Measurements from ENCODE around the gene HAPLN1. TPM values are rescaled to one million over a fixed set of nuclear protein-coding genes. Genes with fewer than 3 reads are reported as not detected.
A peak's percentile ranks its signal among the peaks of the same experiment; 100 is the strongest.

Gene HAPLN1
- total RNA-seq = 1 to 10 TPM in 2 of 4 donors, under 1 TPM in 2; 0.31 to 1.8 (median 0.86) TPM

GRCh38 chr5:83720836-83721537, at the start of gene HAPLN1:
HAPLN1 (minus strand) TSS chr5:83720855; CDS start chr5:83673523, 47,332 bp downstream.
- H3K36me3 ChIP-seq = no peaks in the 10 kb centered on the region
- WGBS, 2 donors (ENCODE audit: low coverage in 1 of 2) = 35 to 60% methylated on average over 7 of the region's 16 CpGs
- H3K9me3 ChIP-seq = no peaks in the 10 kb centered on the region
- TF ChIP-seq POLR2AphosphoS5 (IDR thresholded peaks at IDR 0.05) (no peak), EP300 (IDR thresholded peaks at IDR 0.05) (no peak), POLR2A (IDR thresholded peaks at IDR 0.05) (no peak)
- TF ChIP-seq, protein P1, sequence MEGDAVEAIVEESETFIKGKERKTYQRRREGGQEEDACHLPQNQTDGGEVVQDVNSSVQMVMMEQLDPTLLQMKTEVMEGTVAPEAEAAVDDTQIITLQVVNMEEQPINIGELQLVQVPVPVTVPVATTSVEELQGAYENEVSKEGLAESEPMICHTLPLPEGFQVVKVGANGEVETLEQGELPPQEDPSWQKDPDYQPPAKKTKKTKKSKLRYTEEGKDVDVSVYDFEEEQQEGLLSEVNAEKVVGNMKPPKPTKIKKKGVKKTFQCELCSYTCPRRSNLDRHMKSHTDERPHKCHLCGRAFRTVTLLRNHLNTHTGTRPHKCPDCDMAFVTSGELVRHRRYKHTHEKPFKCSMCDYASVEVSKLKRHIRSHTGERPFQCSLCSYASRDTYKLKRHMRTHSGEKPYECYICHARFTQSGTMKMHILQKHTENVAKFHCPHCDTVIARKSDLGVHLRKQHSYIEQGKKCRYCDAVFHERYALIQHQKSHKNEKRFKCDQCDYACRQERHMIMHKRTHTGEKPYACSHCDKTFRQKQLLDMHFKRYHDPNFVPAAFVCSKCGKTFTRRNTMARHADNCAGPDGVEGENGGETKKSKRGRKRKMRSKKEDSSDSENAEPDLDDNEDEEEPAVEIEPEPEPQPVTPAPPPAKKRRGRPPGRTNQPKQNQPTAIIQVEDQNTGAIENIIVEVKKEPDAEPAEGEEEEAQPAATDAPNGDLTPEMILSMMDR (IDR thresholded peaks at IDR 0.05) = no peak
- peaks cover 27% of the 10 kb centered on the region for H3K27me3 ChIP-seq
- H3K4me1 ChIP-seq = peaks cover 0 to 19% (median 6%) of the 10 kb centered on the region in 3 donors
- peak within 1 kb of the TSS in 1 of 4 donors; percentile 17 for H3K27ac ChIP-seq
- peak within 1 kb of the TSS; percentile 36 to 57 for H3K4me3 ChIP-seq
- ATAC-seq = no peak

DNA sequence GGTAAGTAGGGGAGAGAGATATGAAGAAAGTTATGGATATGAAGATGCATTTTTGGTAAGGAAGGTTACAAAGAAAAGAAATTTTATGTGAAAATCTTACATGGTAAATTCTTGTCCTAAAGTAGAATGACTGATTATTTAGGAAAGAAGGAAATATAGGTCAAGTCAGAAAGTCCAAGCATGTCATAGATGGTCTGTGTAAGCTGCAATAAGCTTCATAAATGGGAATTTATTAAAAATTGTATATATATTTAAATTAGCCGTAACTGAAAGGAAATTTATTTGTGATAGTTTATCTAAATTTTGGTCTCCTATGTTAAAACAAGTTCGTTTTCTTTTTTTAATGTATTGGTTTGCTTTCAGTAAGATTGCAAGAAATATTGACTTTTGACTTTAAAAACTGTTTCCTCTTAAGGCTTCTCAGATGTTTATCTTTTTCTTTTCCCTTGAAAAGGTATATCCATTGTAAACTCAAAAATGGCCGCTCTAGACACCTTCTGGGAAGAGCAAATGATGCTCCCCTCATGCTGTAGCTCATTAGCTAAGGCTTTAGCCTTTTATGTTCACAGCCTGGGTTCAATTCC, 46.8 kb upstream of the HAPLN1 start:
- WGBS, 2 donors (ENCODE audit: low coverage in 1 of 2) = 45 to 54% methylated on average over 3 of the region's 3 CpGs
- ATAC-seq = no peak
- no peaks in the 10 kb centered on the region for H3K4me1 ChIP-seq
- H3K27me3 ChIP-seq = no peaks in the 10 kb centered on the region
- TF ChIP-seq, protein P1 (IDR thresholded peaks at IDR 0.05) = no peak
- TF ChIP-seq POLR2AphosphoS5 (IDR thresholded peaks at IDR 0.05) = no peak
- TF ChIP-seq EP300 (IDR thresholded peaks at IDR 0.05) = no peak
- TF ChIP-seq POLR2A (IDR thresholded peaks at IDR 0.05) = no peak
- H3K27ac ChIP-seq = no peak overlapping the region
- H3K9me3 ChIP-seq = no peaks in the 10 kb centered on the region
- H3K4me3 ChIP-seq = no peak overlapping the region
- H3K36me3 ChIP-seq = no peaks in the 10 kb centered on the region

- TF ChIP-seq POLR2A (IDR thresholded peaks at IDR 0.05) = no peak
- TF ChIP-seq POLR2AphosphoS5 (IDR thresholded peaks at IDR 0.05) = no peak
- TF ChIP-seq, protein P1 (IDR thresholded peaks at IDR 0.05) = no peak
- no peak for TF ChIP-seq EP300 (IDR thresholded peaks at IDR 0.05)
- Histone ChIP-seq H3K9me3 (no peaks in the 10 kb centered on the region), H3K4me3 (no peak overlapping the region), H3K4me1 (no peaks in the 10 kb centered on the region), H3K27me3 (no peaks in the 10 kb centered on the region), H3K36me3 (no peaks in the 10 kb centered on the region), H3K27ac (no peak overlapping the region)
- WGBS, 2 donors (ENCODE audit: low coverage in 1 of 2) = 95 to 100% methylated on average over 1 of the region's 1 CpG
- no peak for ATAC-seq
Observed at GRCh38 chr5:83764101-83764500, 43.4 kb upstream of the HAPLN1 start.

GRCh38 chr5:83760579-83760978, 39.9 kb upstream of the HAPLN1 start:
- ATAC-seq = no peak
- no peak for TF ChIP-seq POLR2AphosphoS5 (IDR thresholded peaks at IDR 0.05)
- TF ChIP-seq, protein P1 (IDR thresholded peaks at IDR 0.05) = no peak
- no peak for TF ChIP-seq POLR2A (IDR thresholded peaks at IDR 0.05)
- no peak for TF ChIP-seq EP300 (IDR thresholded peaks at IDR 0.05)
- 80 to 83% methylated on average over 3 to 4 of the region's 4 CpGs for WGBS, 2 donors (ENCODE audit: low coverage in 1 of 2)

DNA sequence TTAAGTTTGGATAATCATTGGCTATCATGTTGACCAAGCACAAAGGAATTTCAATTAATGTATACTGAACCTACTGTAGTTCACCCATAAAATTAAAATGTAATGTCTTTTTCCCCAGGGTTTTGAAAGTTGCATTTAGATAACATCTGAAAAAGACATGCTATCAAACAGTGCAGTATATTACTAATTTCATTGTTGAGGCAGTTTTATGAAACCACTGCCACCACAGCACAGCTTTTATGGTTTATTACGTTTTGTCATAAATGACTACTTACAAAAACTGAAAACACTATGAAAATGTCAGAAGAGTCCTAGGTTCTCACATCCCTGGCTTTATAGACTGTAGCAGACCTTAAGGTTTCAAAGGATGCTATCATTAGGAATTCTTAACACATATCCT, 32.0 kb upstream of the HAPLN1 start:
- Histone ChIP-seq H3K27me3 (no peaks in the 10 kb centered on the region), H3K27ac (no peak overlapping the region), H3K4me1 (no peaks in the 10 kb centered on the region), H3K4me3 (no peak overlapping the region), H3K9me3 (peaks cover 0 to 9% (median 0%) of the 10 kb centered on the region in 3 donors), H3K36me3 (no peaks in the 10 kb centered on the region)
- WGBS, 2 donors (ENCODE audit: low coverage in 1 of 2) = 80 to 85% methylated on average over 1 of the region's 1 CpG
- no peak for ATAC-seq
- TF ChIP-seq, protein P1 (IDR thresholded peaks at IDR 0.05) = no peak
- no peak for TF ChIP-seq POLR2A (IDR thresholded peaks at IDR 0.05)
- TF ChIP-seq EP300 (IDR thresholded peaks at IDR 0.05) = no peak
- no peak for TF ChIP-seq POLR2AphosphoS5 (IDR thresholded peaks at IDR 0.05)

More at GRCh38 chr5:83760579-83760978, 39.9 kb upstream of the HAPLN1 start:
- H3K27ac ChIP-seq = no peak overlapping the region
- no peaks in the 10 kb centered on the region for H3K27me3 ChIP-seq
- H3K4me1 ChIP-seq = no peaks in the 10 kb centered on the region
- H3K4me3 ChIP-seq = no peak overlapping the region
- H3K9me3 ChIP-seq = no peaks in the 10 kb centered on the region
- H3K36me3 ChIP-seq = no peaks in the 10 kb centered on the region
